ENCODE measurements around the gene DNAAF8. TPM values are rescaled to one million over a fixed set of nuclear protein-coding genes. Genes with fewer than 3 reads are reported as not detected.

The DNAAF8 gene
- total and polyA plus RNA-seq, 4 donors, result 4.3 to 11.3 (median 5.0) TPM

- peaks cover 0 to 13% (median 6%) of the 10 kb centered on the region in 5 donors for H3K4me1 ChIP-seq (ENCODE audit: control insufficient read depth in 5 of 5, insufficient read depth in 5 of 5, low read length in 5 of 5)
- 84 to 85% methylated on average over 31 of the region's 31 CpGs for WGBS, 2 donors
- H3K27ac ChIP-seq (ENCODE audit: low read depth in 1 of 2, low read length in 1 of 2), result no peak overlapping the region
- H3K9me3 ChIP-seq (ENCODE audit: control insufficient read depth in 4 of 4, insufficient read depth in 3 of 4, low read length in 3 of 4), result no peaks in the 10 kb centered on the region
- DNase-seq (no peak), ATAC-seq (ENCODE audit: insufficient read depth, low FRiP score) (no peak)
- no peaks in the 10 kb centered on the region for H3K27me3 ChIP-seq (ENCODE audit: control insufficient read depth in 3 of 3, insufficient read depth in 3 of 3, low read length in 2 of 3)
- peaks cover 0 to 50% (median 7%) of the 10 kb centered on the region in 4 donors for H3K36me3 ChIP-seq (ENCODE audit: control insufficient read depth in 4 of 4, insufficient read depth in 4 of 4, low read length in 4 of 4)
- TF ChIP-seq CTCF (IDR thresholded peaks at IDR 0.05; ENCODE audit: control extremely low read depth, extremely low read depth), result no peak
- no peak overlapping the region for H3K9ac ChIP-seq (ENCODE audit: insufficient read depth in 1 of 2, low read length in 2 of 2)
- H3K4me3 ChIP-seq, result no peak overlapping the region
Observed at GRCh38 chr16:4689864-4690704, 44.3 kb upstream of the DNAAF8 start.

- TF ChIP-seq CTCF (IDR thresholded peaks at IDR 0.05; ENCODE audit: control extremely low read depth, extremely low read depth), result no peak
- H3K36me3 ChIP-seq (ENCODE audit: control insufficient read depth in 4 of 4, insufficient read depth in 4 of 4, low read length in 4 of 4), result peaks cover 0 to 47% (median 14%) of the 10 kb centered on the region in 4 donors
Observed at GRCh38 chr16:4690946-4691665, 43.2 kb upstream of the DNAAF8 start.

GRCh38 chr16:4691666-4692412, 42.5 kb upstream of the DNAAF8 start:
- H3K36me3 ChIP-seq (ENCODE audit: control insufficient read depth in 4 of 4, insufficient read depth in 4 of 4, low read length in 4 of 4), result peaks cover 0 to 48% (median 14%) of the 10 kb centered on the region in 4 donors
- peaks cover 0 to 25% (median 8%) of the 10 kb centered on the region in 5 donors for H3K4me1 ChIP-seq (ENCODE audit: control insufficient read depth in 5 of 5, insufficient read depth in 5 of 5, low read length in 5 of 5)
- DNase-seq (no peak), ATAC-seq (ENCODE audit: insufficient read depth, low FRiP score) (no peak)
- TF ChIP-seq CTCF (IDR thresholded peaks at IDR 0.05; ENCODE audit: control extremely low read depth, extremely low read depth), result no peak
- no peak overlapping the region for H3K27ac ChIP-seq (ENCODE audit: low read depth in 1 of 2, low read length in 1 of 2)
- no peaks in the 10 kb centered on the region for H3K27me3 ChIP-seq (ENCODE audit: control insufficient read depth in 3 of 3, insufficient read depth in 3 of 3, low read length in 2 of 3)
- no peak overlapping the region for H3K9ac ChIP-seq (ENCODE audit: insufficient read depth in 1 of 2, low read length in 2 of 2)
- no peaks in the 10 kb centered on the region for H3K9me3 ChIP-seq (ENCODE audit: control insufficient read depth in 4 of 4, insufficient read depth in 3 of 4, low read length in 3 of 4)
- 78% methylated on average over 20 of the region's 20 CpGs for WGBS, 2 donors
- no peak overlapping the region for H3K4me3 ChIP-seq

More at GRCh38 chr16:4690946-4691665, 43.2 kb upstream of the DNAAF8 start:
- Histone ChIP-seq H3K9ac (ENCODE audit: insufficient read depth in 1 of 2, low read length in 2 of 2) (no peak overlapping the region), H3K27me3 (ENCODE audit: control insufficient read depth in 3 of 3, insufficient read depth in 3 of 3, low read length in 2 of 3) (no peaks in the 10 kb centered on the region), H3K4me1 (ENCODE audit: control insufficient read depth in 5 of 5, insufficient read depth in 5 of 5, low read length in 5 of 5) (peaks cover 0 to 22% (median 8%) of the 10 kb centered on the region in 5 donors), H3K27ac (ENCODE audit: low read depth in 1 of 2, low read length in 1 of 2) (no peak overlapping the region), H3K4me3 (no peak overlapping the region), H3K9me3 (ENCODE audit: control insufficient read depth in 4 of 4, insufficient read depth in 3 of 4, low read length in 3 of 4) (no peaks in the 10 kb centered on the region)
- DNase-seq (no peak), ATAC-seq (ENCODE audit: insufficient read depth, low FRiP score) (no peak)
- WGBS, 2 donors, result 50 to 62% methylated on average over 19 of the region's 19 CpGs

All from lung (tissue), 12 donors.